Measurements from ENCODE around the gene C20orf96. TPM values are rescaled to one million over a fixed set of nuclear protein-coding genes. Genes with fewer than 3 reads are reported as not detected.

C20orf96 gene
- total and polyA plus RNA-seq, 4 donors, result 0.70 to 2.6 (median 1.7) TPM

DNA sequence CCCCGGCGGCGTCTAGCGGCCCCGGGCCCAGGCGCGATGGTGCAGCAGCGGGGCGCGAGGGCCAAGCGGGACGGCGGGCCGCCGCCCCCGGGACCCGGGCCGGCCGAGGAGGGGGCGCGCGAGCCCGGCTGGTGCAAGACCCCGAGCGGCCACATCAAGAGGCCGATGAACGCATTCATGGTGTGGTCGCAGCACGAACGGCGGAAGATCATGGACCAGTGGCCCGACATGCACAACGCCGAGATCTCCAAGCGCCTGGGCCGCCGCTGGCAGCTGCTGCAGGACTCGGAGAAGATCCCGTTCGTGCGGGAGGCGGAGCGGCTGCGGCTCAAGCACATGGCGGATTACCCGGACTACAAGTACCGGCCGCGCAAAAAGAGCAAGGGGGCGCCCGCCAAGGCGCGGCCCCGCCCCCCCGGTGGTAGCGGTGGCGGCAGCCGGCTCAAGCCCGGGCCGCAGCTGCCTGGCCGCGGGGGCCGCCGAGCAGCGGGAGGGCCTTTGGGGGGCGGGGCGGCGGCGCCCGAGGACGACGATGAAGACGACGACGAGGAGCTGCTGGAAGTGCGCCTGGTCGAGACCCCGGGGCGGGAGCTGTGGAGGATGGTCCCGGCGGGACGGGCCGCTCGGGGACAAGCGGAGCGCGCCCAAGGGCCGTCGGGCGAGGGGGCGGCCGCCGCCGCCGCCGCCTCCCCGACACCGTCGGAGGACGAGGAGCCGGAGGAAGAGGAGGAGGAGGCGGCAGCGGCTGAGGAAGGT is 35.5 kb upstream of the C20orf96 start:
- H3K9me3 ChIP-seq (ENCODE audit: control insufficient read depth in 4 of 4, low read length in 3 of 4), result no peaks in the 10 kb centered on the region
- no peak overlapping the region for H3K9ac ChIP-seq (ENCODE audit: low read depth in 1 of 2, low read length in 2 of 2)
- H3K4me1 ChIP-seq (ENCODE audit: control insufficient read depth in 4 of 4, insufficient read depth in 4 of 4, low read length in 3 of 4), result peaks cover 7 to 31% (median 16%) of the 10 kb centered on the region in 4 donors
- no peaks in the 10 kb centered on the region for H3K36me3 ChIP-seq (ENCODE audit: control insufficient read depth in 4 of 4, insufficient read depth in 3 of 4, low read depth in 1 of 4, low read length in 3 of 4)
- H3K4me3 ChIP-seq (ENCODE audit: low read depth in 1 of 3, low read length in 3 of 3), result peak overlapping the region; percentile 50 to 68 (median 62)
- WGBS, result 1% methylated on average over 103 of the region's 103 CpGs
- peak overlapping the region; percentile 81 to 88 for H3K27ac ChIP-seq (ENCODE audit: low read depth in 1 of 2, low read length in 2 of 2)
- no peak for TF ChIP-seq MAX (IDR thresholded peaks at IDR 0.05)
- no peak for TF ChIP-seq HNF4A (conservative IDR thresholded peaks at IDR 0.05)
- no peak for TF ChIP-seq FOXA1 (IDR thresholded peaks at IDR 0.05)
- TF ChIP-seq JUND (IDR thresholded peaks at IDR 0.05), result no peak
- TF ChIP-seq YY1 (IDR thresholded peaks at IDR 0.05), result no peak
- no peak for TF ChIP-seq GABPA (IDR thresholded peaks at IDR 0.05 in 1 of 2, conservative IDR thresholded peaks at IDR 0.05 in 1 of 2)
- no peak for TF ChIP-seq FOXA2 (IDR thresholded peaks at IDR 0.05)
- no peak for TF ChIP-seq EGR1 (IDR thresholded peaks at IDR 0.05; ENCODE audit: low read depth in 2 of 2)
- TF ChIP-seq, protein P1, sequence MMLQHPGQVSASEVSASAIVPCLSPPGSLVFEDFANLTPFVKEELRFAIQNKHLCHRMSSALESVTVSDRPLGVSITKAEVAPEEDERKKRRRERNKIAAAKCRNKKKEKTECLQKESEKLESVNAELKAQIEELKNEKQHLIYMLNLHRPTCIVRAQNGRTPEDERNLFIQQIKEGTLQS (IDR thresholded peaks at IDR 0.05), result no peak
- no peak for TF ChIP-seq SP1 (IDR thresholded peaks at IDR 0.05)
- no peak for TF ChIP-seq CTCF (IDR thresholded peaks at IDR 0.05; ENCODE audit: low read depth, low read length, missing input control)
- no peak for TF ChIP-seq ZBTB33 (IDR thresholded peaks at IDR 0.05)
- no peak for TF ChIP-seq HNF4G (IDR thresholded peaks at IDR 0.05)
- TF ChIP-seq, protein P2, sequence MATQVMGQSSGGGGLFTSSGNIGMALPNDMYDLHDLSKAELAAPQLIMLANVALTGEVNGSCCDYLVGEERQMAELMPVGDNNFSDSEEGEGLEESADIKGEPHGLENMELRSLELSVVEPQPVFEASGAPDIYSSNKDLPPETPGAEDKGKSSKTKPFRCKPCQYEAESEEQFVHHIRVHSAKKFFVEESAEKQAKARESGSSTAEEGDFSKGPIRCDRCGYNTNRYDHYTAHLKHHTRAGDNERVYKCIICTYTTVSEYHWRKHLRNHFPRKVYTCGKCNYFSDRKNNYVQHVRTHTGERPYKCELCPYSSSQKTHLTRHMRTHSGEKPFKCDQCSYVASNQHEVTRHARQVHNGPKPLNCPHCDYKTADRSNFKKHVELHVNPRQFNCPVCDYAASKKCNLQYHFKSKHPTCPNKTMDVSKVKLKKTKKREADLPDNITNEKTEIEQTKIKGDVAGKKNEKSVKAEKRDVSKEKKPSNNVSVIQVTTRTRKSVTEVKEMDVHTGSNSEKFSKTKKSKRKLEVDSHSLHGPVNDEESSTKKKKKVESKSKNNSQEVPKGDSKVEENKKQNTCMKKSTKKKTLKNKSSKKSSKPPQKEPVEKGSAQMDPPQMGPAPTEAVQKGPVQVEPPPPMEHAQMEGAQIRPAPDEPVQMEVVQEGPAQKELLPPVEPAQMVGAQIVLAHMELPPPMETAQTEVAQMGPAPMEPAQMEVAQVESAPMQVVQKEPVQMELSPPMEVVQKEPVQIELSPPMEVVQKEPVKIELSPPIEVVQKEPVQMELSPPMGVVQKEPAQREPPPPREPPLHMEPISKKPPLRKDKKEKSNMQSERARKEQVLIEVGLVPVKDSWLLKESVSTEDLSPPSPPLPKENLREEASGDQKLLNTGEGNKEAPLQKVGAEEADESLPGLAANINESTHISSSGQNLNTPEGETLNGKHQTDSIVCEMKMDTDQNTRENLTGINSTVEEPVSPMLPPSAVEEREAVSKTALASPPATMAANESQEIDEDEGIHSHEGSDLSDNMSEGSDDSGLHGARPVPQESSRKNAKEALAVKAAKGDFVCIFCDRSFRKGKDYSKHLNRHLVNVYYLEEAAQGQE (IDR thresholded peaks at IDR 0.05), result no peak
- TF ChIP-seq TAF1 (conservative IDR thresholded peaks at IDR 0.05), result no peak
- TF ChIP-seq NR2F2 (IDR thresholded peaks at IDR 0.05), result no peak
- TF ChIP-seq RAD21 (IDR thresholded peaks at IDR 0.05), result no peak
- peak; percentile 65 for DNase-seq (ENCODE audit: low spot score)
- no peaks in the 10 kb centered on the region for H3K27me3 ChIP-seq (ENCODE audit: control insufficient read depth in 4 of 4, insufficient read depth in 4 of 4, low read length in 3 of 4)
